Measurements from ENCODE around the gene ATP6V1G1.

ATP6V1G1 gene

GRCh38 chr9:114629563-114630090 lies 42.1 kb downstream of the ATP6V1G1 start:
- no peak for DNase-seq
- H4K20me1 ChIP-seq (ENCODE audit: insufficient read depth, low read length), result no peaks in the 10 kb centered on the region
- peaks cover 14% of the 10 kb centered on the region for H3K36me3 ChIP-seq (replicated peaks; ENCODE audit: insufficient read depth, low read length)
- H3K9me2 ChIP-seq (replicated peaks; ENCODE audit: insufficient read depth, low read length), result no peaks in the 10 kb centered on the region
- H3F3A ChIP-seq (ENCODE audit: insufficient read depth, low read length), result no peaks in the 10 kb centered on the region
- H3K79me2 ChIP-seq (ENCODE audit: low read length), result peaks cover 49% of the 10 kb centered on the region
- H3K9me3 ChIP-seq (replicated peaks; ENCODE audit: insufficient read depth, low read length), result no peaks in the 10 kb centered on the region
- no peak overlapping the region for H2AFZ ChIP-seq (ENCODE audit: low read length)
- no peak overlapping the region for H3K9ac ChIP-seq (ENCODE audit: low read length)
- H3K4me1 ChIP-seq (ENCODE audit: low read length), result no peaks in the 10 kb centered on the region
- H3K27me3 ChIP-seq (replicated peaks; ENCODE audit: insufficient read depth, low read length), result no peaks in the 10 kb centered on the region
- no peak overlapping the region for H3K4me3 ChIP-seq (ENCODE audit: low read length)
- TF ChIP-seq CTCF (IDR thresholded peaks at IDR 0.05; ENCODE audit: low read length), result no peak
- no peak for TF ChIP-seq EZH2phosphoT487 (IDR thresholded peaks at IDR 0.05; ENCODE audit: low read length)
- no peak for TF ChIP-seq EZH2 (optimal IDR thresholded peaks at IDR 0.05; ENCODE audit: low read depth, low read length)
- no peak overlapping the region for H3K4me2 ChIP-seq (ENCODE audit: low read depth, low read length)
- no peak overlapping the region for H3K27ac ChIP-seq (ENCODE audit: low read length)

- Histone ChIP-seq H3K36me3 (replicated peaks; ENCODE audit: insufficient read depth, low read length) (peaks cover 14% of the 10 kb centered on the region), H3K4me1 (ENCODE audit: low read length) (no peaks in the 10 kb centered on the region), H3K27me3 (replicated peaks; ENCODE audit: insufficient read depth, low read length) (no peaks in the 10 kb centered on the region), H3K79me2 (ENCODE audit: low read length) (peaks cover 40% of the 10 kb centered on the region), H3K27ac (ENCODE audit: low read length) (no peak overlapping the region), H3F3A (ENCODE audit: insufficient read depth, low read length) (no peaks in the 10 kb centered on the region), H3K4me3 (ENCODE audit: low read length) (no peak overlapping the region), H4K20me1 (ENCODE audit: insufficient read depth, low read length) (no peaks in the 10 kb centered on the region), H3K4me2 (ENCODE audit: low read depth, low read length) (no peak overlapping the region), H3K9me2 (replicated peaks; ENCODE audit: insufficient read depth, low read length) (no peaks in the 10 kb centered on the region), H2AFZ (ENCODE audit: low read length) (no peak overlapping the region), H3K9ac (ENCODE audit: low read length) (no peak overlapping the region), H3K9me3 (replicated peaks; ENCODE audit: insufficient read depth, low read length) (no peaks in the 10 kb centered on the region)
- TF ChIP-seq CTCF (IDR thresholded peaks at IDR 0.05; ENCODE audit: low read length), result no peak
- no peak for TF ChIP-seq EZH2 (optimal IDR thresholded peaks at IDR 0.05; ENCODE audit: low read depth, low read length)
- no peak for TF ChIP-seq EZH2phosphoT487 (IDR thresholded peaks at IDR 0.05; ENCODE audit: low read length)
- DNase-seq, result no peak
Measured at GRCh38 chr9:114631166-114631565, 43.6 kb downstream of the ATP6V1G1 start.

- peaks cover 22% of the 10 kb centered on the region for H3K79me2 ChIP-seq (ENCODE audit: low read length)
- no peaks in the 10 kb centered on the region for H3F3A ChIP-seq (ENCODE audit: insufficient read depth, low read length)
- H4K20me1 ChIP-seq (ENCODE audit: insufficient read depth, low read length), result no peaks in the 10 kb centered on the region
- no peaks in the 10 kb centered on the region for H3K4me1 ChIP-seq (ENCODE audit: low read length)
- DNase-seq, result no peak
- H3K27ac ChIP-seq (ENCODE audit: low read length), result no peak overlapping the region
- peaks cover 8% of the 10 kb centered on the region for H3K36me3 ChIP-seq (replicated peaks; ENCODE audit: insufficient read depth, low read length)
- H2AFZ ChIP-seq (ENCODE audit: low read length), result no peak overlapping the region
- H3K27me3 ChIP-seq (replicated peaks; ENCODE audit: insufficient read depth, low read length), result no peaks in the 10 kb centered on the region
- TF ChIP-seq EZH2 (optimal IDR thresholded peaks at IDR 0.05; ENCODE audit: low read depth, low read length), result no peak
- no peak for TF ChIP-seq CTCF (IDR thresholded peaks at IDR 0.05; ENCODE audit: low read length)
- TF ChIP-seq EZH2phosphoT487 (IDR thresholded peaks at IDR 0.05; ENCODE audit: low read length), result no peak
- no peaks in the 10 kb centered on the region for H3K9me3 ChIP-seq (replicated peaks; ENCODE audit: insufficient read depth, low read length)
- H3K4me3 ChIP-seq (ENCODE audit: low read length), result no peak overlapping the region
- H3K4me2 ChIP-seq (ENCODE audit: low read depth, low read length), result no peak overlapping the region
- H3K9ac ChIP-seq (ENCODE audit: low read length), result no peak overlapping the region
- no peaks in the 10 kb centered on the region for H3K9me2 ChIP-seq (replicated peaks; ENCODE audit: insufficient read depth, low read length)
Measured at GRCh38 chr9:114633438-114634089, 46.0 kb downstream of the ATP6V1G1 start.

Data from MM.1S (cell line).